LNCaP clone FGC (cell line): ENCODE results near the gene PALLD.
"Not testable (repeated sequence)": the region's sequence is repeated elsewhere in the genome, so short reads cannot be mapped to it uniquely, and the experiment has no call there.

ENCODE experiments used
- DNase-seq: peaks from one replicate; pipeline ENCODE4 v3.0.0-alpha.2; 2011; ENCODE audit warnings: low read depth
- H3K4me3 ChIP-seq: 2 replicates; pipeline ENCODE4 v1.5.1; 2011; ENCODE audit warnings: mild to moderate bottlenecking, low read depth, low read length, control low read depth
- TF ChIP-seq, protein P1 (sequence below): IDR thresholded peaks from 2 replicates; pipeline ENCODE4 v1.5.1; 2012; ENCODE audit warnings: mild to moderate bottlenecking; ENCODE audit not compliant: control insufficient read depth, insufficient read depth; ENCODE audit errors: extremely low read depth

Gene PALLD

DNA sequence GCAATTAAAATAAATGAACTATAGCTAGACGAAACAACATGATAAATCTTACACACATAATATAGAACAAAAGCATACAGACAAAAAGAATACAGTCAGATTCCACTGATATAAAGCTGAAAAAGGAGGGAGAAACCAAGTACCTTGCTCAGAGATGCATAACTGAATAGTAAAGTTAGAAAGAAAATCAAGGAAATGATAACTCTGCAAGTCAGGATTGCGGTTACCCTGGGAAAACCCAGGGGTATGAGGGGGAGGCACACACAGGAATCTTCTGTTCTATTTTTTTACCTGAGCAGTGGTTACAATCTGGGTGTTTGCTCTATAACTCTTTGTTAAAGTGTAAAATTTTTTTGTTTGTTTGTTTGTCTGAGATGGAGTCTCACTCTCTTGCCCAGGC lies 304.1 kb downstream of the PALLD start:
- H3K4me3 ChIP-seq, result no peak overlapping the region
- no peak for DNase-seq
- TF ChIP-seq, protein P1, sequence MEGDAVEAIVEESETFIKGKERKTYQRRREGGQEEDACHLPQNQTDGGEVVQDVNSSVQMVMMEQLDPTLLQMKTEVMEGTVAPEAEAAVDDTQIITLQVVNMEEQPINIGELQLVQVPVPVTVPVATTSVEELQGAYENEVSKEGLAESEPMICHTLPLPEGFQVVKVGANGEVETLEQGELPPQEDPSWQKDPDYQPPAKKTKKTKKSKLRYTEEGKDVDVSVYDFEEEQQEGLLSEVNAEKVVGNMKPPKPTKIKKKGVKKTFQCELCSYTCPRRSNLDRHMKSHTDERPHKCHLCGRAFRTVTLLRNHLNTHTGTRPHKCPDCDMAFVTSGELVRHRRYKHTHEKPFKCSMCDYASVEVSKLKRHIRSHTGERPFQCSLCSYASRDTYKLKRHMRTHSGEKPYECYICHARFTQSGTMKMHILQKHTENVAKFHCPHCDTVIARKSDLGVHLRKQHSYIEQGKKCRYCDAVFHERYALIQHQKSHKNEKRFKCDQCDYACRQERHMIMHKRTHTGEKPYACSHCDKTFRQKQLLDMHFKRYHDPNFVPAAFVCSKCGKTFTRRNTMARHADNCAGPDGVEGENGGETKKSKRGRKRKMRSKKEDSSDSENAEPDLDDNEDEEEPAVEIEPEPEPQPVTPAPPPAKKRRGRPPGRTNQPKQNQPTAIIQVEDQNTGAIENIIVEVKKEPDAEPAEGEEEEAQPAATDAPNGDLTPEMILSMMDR, result no peak

DNA sequence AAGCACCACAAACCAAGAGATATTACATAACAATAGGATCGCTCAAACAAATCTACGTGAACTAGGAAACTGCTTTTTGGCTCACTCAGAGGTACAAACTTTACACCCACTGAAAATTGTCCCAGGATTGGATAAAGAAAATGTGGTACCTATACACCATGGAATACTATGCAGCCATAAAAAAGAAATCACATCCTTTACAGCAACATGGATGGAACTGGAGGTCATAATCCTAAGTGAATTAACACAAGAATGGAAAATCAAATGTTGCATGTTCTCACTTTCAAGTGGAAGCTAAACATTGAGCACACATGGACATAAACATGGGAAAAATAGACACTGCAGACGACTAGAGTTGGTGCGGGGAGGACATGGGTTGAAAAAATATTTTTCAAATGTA lies 305.4 kb downstream of the PALLD start:
- TF ChIP-seq, protein P1, result no peak
- H3K4me3 ChIP-seq, result no peak overlapping the region
- DNase-seq, result no peak

DNA sequence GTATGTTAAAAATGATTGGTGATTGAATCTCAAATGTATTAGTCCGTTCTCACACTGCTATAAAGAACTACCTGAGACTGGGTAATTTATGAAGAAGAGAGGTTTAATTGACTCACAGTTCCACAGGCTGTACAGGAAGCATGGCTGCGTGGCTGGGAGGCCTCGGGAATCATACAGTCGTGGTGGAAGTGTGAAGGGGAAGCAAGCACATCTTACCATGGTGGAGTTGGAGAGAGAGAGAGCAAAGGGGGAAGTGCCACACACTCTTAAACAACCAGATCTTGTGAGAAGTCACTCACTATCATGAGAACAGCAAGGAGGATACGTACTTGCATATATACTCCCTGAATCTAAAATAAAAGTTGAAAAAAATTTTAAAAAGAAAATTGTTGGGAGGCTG lies 306.2 kb downstream of the PALLD start:
- not testable (repeated sequence) for DNase-seq, H3K4me3 ChIP-seq

DNA sequence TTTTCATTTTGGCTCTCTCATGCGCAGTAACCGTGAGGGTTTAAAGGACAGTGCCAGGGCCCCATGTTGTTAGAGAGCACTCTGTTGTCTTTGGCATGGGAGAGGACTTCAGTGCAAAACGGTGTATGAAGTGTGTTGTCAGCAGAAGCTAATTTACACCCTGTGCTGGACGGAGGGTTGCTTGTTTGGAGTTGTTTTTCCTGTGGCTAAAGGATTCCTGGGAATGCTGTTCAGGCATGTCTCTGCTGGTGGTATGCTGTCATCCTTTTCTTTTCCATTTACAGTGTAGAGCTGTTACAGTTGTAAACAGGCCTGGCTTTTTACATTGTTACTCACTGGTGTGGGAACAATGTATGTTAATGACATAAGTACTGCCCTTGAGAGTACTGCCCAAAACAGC lies 306.9 kb downstream of the PALLD start:
- no peak for DNase-seq
- no peak overlapping the region for H3K4me3 ChIP-seq
- TF ChIP-seq, protein P1, result no peak

GRCh38 chr4:168804146-168804545 lies 307.3 kb downstream of the PALLD start:
- no peak overlapping the region for H3K4me3 ChIP-seq
- no peak for DNase-seq
- TF ChIP-seq, protein P1, result no peak

DNA sequence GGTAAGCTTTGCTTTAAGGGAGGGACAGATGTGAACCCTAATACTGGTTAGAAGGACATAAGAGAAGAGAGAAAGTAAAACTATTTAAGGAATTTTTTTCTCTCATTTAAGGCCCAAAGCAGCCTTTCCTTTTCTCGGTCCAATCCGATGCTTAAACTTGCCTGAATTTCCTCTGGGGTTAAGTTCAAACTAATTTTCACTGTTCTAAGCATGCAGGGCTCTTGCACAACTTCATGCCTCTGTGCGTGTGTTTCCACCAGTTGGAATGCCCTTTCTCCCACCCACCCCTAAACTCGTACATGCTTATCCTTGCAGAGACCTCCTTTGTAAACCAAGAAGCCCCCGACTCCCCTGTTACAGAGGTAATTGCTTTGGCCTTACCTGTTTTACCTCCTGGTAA lies 308.5 kb downstream of the PALLD start:
- TF ChIP-seq, protein P1, result no peak
- no peak overlapping the region for H3K4me3 ChIP-seq
- no peak for DNase-seq

DNA sequence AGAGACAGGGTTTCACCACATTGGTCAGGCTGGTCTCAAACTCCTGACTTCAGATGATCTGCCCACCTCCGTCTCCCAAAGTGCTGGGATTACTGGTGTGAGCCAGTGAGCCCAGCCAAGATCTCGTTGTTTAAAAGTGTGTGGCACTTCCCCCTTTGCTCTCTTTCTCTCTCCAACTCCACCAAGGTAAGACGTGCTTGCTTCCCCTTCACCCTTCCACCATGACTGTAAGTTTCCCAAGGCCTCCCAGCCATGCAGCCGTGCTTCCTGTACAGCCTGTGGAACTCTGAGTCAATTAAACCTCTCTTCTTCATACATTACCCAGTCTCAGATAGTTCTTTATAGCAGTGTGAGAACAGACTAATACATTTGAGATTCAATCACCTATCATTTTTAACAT lies 309.4 kb downstream of the PALLD start:
- not testable (repeated sequence) for H3K4me3 ChIP-seq, DNase-seq

GRCh38 chr4:168811207-168811606 lies 314.4 kb downstream of the PALLD start:
- TF ChIP-seq, protein P1, result no peak
- H3K4me3 ChIP-seq, result no peak overlapping the region
- no peak for DNase-seq
